Skeletal muscle cell (primary cell): ENCODE measurements around the gene LORICRIN.

ENCODE experiments used
- DNase-seq: peaks from one replicate; pipeline ENCODE4 v3.0.0-alpha.2; 2010; ENCODE audit warnings: low read depth
- H3K4me3 ChIP-seq: 2 replicates; pipeline ENCODE4 v1.5.1; 2011; ENCODE audit warnings: low read depth, mild to moderate bottlenecking, control low read depth, low read length, moderate library complexity

Gene LORICRIN

GRCh38 chr1:153292740-153293479, 33.4 kb downstream of the LORICRIN start:
- no peak overlapping the region for H3K4me3 ChIP-seq
- no peak for DNase-seq

- no peak overlapping the region for H3K4me3 ChIP-seq
- no peak for DNase-seq
Observed at GRCh38 chr1:153293480-153293775, 33.9 kb downstream of the LORICRIN start.

- no peak for DNase-seq
- no peak overlapping the region for H3K4me3 ChIP-seq
Observed at GRCh38 chr1:153293851-153294250, 34.4 kb downstream of the LORICRIN start.

GRCh38 chr1:153302308-153302707, 42.8 kb downstream of the LORICRIN start:
- no peak overlapping the region for H3K4me3 ChIP-seq
- no peak for DNase-seq

- H3K4me3 ChIP-seq: no peak overlapping the region
- no peak for DNase-seq
Observed at GRCh38 chr1:153305682-153306081, 46.2 kb downstream of the LORICRIN start.

- no peak overlapping the region for H3K4me3 ChIP-seq
- no peak for DNase-seq
Observed at GRCh38 chr1:153306303-153307220, 47.1 kb downstream of the LORICRIN start.

- DNase-seq: no peak
- no peak overlapping the region for H3K4me3 ChIP-seq
Observed at GRCh38 chr1:153307221-153307600, 47.7 kb downstream of the LORICRIN start.

- DNase-seq: no peak
- no peak overlapping the region for H3K4me3 ChIP-seq
Observed at GRCh38 chr1:153308540-153308939, 49.1 kb downstream of the LORICRIN start.

- no peak overlapping the region for H3K4me3 ChIP-seq
- DNase-seq: no peak
Observed at GRCh38 chr1:153309441-153309840, 50.0 kb downstream of the LORICRIN start.

GRCh38 chr1:153310526-153310925, 51.0 kb downstream of the LORICRIN start:
- no peak overlapping the region for H3K4me3 ChIP-seq
- no peak for DNase-seq
